Esophagus muscularis mucosa (tissue), 4 donors: ENCODE measurements around the gene KRT32.

Source experiments
- EP300 ChIP-seq: sonication (generic); formaldehyde crosslinking; IDR thresholded peaks from one replicate; pipeline ENCODE4 v1.6.1; 2017; ENCODE audit warnings: antibody characterized with exemption
- POLR2A ChIP-seq: fragments of 450-650 bp; IDR thresholded peaks from one replicate; pipeline ENCODE4 v1.6.1; 2017; ENCODE audit warnings: antibody characterized with exemption, moderate library complexity, mild to moderate bottlenecking, low read depth
- POLR2AphosphoS5 ChIP-seq, 2 donors: sonication (generic); formaldehyde crosslinking; IDR thresholded peaks; one replicate each; pipeline ENCODE4 v1.6.1; 2017; ENCODE audit warnings: antibody characterized with exemption in 2 of 2
- TF ChIP-seq, protein P1 (sequence below), 3 experiments: fragments of 200-600 bp in 2 of 3; fragments of 450-650 bp in 1 of 3; sonication (generic) in 2 of 3; IDR thresholded peaks; one replicate each; pipeline ENCODE4 v1.5.1; 2017 to 2019; ENCODE audit warnings: antibody characterized with exemption in 3 of 3, mild to moderate bottlenecking in 2 of 3, moderate library complexity in 1 of 3

DNA sequence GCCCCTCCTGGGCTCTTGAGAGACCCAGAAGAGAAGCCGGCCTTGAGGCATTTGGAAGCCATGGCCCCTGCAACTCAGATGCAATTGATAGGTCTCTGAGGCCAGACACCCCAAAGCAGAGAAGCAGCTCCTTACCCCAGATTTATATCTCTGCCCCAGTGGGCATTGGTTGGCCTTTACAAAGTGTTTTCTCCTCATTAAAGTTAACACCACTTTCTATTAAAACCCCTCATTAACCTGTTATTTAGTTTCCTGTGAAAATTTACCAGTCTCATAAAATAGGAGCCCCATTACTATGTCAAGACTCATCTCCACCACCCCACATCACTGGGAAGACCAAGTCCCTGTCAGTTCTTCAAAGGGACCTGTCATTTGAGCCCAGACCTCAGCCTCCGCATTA lies 13.8 kb upstream of the KRT32 start, which contains the start of gene KRT35:
- no peak for TF ChIP-seq POLR2AphosphoS5 (IDR thresholded peaks at IDR 0.05)
- no peak for TF ChIP-seq POLR2A
- TF ChIP-seq, protein P1, sequence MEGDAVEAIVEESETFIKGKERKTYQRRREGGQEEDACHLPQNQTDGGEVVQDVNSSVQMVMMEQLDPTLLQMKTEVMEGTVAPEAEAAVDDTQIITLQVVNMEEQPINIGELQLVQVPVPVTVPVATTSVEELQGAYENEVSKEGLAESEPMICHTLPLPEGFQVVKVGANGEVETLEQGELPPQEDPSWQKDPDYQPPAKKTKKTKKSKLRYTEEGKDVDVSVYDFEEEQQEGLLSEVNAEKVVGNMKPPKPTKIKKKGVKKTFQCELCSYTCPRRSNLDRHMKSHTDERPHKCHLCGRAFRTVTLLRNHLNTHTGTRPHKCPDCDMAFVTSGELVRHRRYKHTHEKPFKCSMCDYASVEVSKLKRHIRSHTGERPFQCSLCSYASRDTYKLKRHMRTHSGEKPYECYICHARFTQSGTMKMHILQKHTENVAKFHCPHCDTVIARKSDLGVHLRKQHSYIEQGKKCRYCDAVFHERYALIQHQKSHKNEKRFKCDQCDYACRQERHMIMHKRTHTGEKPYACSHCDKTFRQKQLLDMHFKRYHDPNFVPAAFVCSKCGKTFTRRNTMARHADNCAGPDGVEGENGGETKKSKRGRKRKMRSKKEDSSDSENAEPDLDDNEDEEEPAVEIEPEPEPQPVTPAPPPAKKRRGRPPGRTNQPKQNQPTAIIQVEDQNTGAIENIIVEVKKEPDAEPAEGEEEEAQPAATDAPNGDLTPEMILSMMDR (IDR thresholded peaks at IDR 0.05), result no peak
- no peak for TF ChIP-seq EP300
